ENCODE measurements around the gene IL21R. TPM values are rescaled to one million over a fixed set of nuclear protein-coding genes. Genes with fewer than 3 reads are reported as not detected.

Gene IL21R
- total and polyA plus RNA-seq, 9 of the 15 experiments (the other 6 are each of a cell fraction or from before 2014, with no cell fraction given) = 0.04 to 0.34 (median 0.18) TPM; not detected in 1

DNA sequence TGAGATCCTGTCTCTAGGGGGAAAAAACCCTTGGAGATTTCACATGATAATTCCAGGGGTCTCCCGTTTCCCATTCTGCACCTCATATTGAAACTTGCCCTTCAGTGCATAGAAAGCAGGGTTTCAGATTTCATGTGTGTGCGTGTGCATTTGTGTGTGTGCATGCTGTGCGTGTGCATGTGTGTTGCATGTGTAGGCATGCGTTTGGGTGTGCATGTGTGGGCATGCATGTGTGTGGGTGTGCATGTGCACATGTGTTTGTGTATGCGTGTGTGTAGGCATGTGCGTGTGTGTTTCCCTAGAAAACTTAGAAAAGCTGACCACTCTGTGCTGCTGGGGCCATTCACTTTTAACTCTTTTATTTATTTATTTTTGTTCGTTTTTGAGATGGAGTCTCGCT, 40.0 kb downstream of the IL21R start (continued):
- TF ChIP-seq, protein P1, sequence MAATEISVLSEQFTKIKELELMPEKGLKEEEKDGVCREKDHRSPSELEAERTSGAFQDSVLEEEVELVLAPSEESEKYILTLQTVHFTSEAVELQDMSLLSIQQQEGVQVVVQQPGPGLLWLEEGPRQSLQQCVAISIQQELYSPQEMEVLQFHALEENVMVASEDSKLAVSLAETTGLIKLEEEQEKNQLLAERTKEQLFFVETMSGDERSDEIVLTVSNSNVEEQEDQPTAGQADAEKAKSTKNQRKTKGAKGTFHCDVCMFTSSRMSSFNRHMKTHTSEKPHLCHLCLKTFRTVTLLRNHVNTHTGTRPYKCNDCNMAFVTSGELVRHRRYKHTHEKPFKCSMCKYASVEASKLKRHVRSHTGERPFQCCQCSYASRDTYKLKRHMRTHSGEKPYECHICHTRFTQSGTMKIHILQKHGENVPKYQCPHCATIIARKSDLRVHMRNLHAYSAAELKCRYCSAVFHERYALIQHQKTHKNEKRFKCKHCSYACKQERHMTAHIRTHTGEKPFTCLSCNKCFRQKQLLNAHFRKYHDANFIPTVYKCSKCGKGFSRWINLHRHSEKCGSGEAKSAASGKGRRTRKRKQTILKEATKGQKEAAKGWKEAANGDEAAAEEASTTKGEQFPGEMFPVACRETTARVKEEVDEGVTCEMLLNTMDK (IDR thresholded peaks at IDR 0.05; ENCODE audit: borderline replicate concordance, insufficient read depth, low read depth, low read length, poor library complexity, severe bottlenecking) = no peak
- TF ChIP-seq ETV6 (IDR thresholded peaks at IDR 0.05; ENCODE audit: borderline replicate concordance in 1 of 2, low read depth in 2 of 2, low read length in 1 of 2) = no peak
- TF ChIP-seq ETV6 (CRISPR knock-in tag; IDR thresholded peaks at IDR 0.05; ENCODE audit: borderline replicate concordance) = no peak
- no peak for TF ChIP-seq NR2C2 (CRISPR knock-in tag; IDR thresholded peaks at IDR 0.05)
- no peak for TF ChIP-seq NR2C2 (tag; IDR thresholded peaks at IDR 0.05)

- H3K4me2 ChIP-seq (ENCODE audit: insufficient read depth, low read length) = no peak overlapping the region
- ChIA-PET CTCF (ENCODE audit: low intra/inter-chr PET ratio) (no interaction called here), POLR2A (interaction anchor here (0.6 to 1.3 kb wide), 2 partner anchors 13 to 771 kb away, joined by 4 read pairs; no protein-coding TSS in a partner anchor)
- H3K27ac ChIP-seq (ENCODE audit: extremely low read depth, low read depth, low read length) = no peak overlapping the region
- H3K36me3 ChIP-seq (ENCODE audit: control insufficient read depth, insufficient read depth, low read length) = no peaks in the 10 kb centered on the region
- peaks cover 0 to 11% of the 10 kb centered on the region in 2 experiments; a peak in 4 of 5 replicates for H3K27me3 ChIP-seq (ENCODE audit: control insufficient read depth in 2 of 2, insufficient read depth in 2 of 2, low read length in 2 of 2)
- H3K9ac ChIP-seq (ENCODE audit: insufficient read depth in 1 of 2, low read depth in 2 of 2, low read length in 2 of 2) = no peak overlapping the region
- H2AFZ ChIP-seq (ENCODE audit: low read depth, low read length) = no peak overlapping the region
- in situ Hi-C loops (cut with MboI) (no loop called here), intact Hi-C loops (cut with micrococcal nuclease) (no loop called here)
- no peaks in the 10 kb centered on the region for H3K9me1 ChIP-seq (ENCODE audit: control insufficient read depth, insufficient read depth, low read length)
- no peak overlapping the region for H3K4me3 ChIP-seq
- BruUV-seq (replicated peaks) = no TSS peak
- FAIRE-seq = no peak
- TF ChIP-seq SUPT5H (IDR thresholded peaks at IDR 0.05) = no peak
- TF ChIP-seq, protein P2, sequence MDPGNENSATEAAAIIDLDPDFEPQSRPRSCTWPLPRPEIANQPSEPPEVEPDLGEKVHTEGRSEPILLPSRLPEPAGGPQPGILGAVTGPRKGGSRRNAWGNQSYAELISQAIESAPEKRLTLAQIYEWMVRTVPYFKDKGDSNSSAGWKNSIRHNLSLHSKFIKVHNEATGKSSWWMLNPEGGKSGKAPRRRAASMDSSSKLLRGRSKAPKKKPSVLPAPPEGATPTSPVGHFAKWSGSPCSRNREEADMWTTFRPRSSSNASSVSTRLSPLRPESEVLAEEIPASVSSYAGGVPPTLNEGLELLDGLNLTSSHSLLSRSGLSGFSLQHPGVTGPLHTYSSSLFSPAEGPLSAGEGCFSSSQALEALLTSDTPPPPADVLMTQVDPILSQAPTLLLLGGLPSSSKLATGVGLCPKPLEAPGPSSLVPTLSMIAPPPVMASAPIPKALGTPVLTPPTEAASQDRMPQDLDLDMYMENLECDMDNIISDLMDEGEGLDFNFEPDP (CRISPR knock-in tag; IDR thresholded peaks at IDR 0.05) = no peak
- no peak for TF ChIP-seq ZNF324 (CRISPR knock-in tag; IDR thresholded peaks at IDR 0.05)
- no peak for TF ChIP-seq BACH1 (tag; IDR thresholded peaks at IDR 0.05)
- no peak for TF ChIP-seq MCM7 (IDR thresholded peaks at IDR 0.05)
- TF ChIP-seq ZNF551 (CRISPR knock-in tag; IDR thresholded peaks at IDR 0.05) = no peak
- TF ChIP-seq CHD2 (IDR thresholded peaks at IDR 0.05; ENCODE audit: low read depth, low read length) = no peak
- TF ChIP-seq POLR2AphosphoS2 (IDR thresholded peaks at IDR 0.05; ENCODE audit: low read length) = no peak
- no peak for TF ChIP-seq TCF7L2 (IDR thresholded peaks at IDR 0.05; ENCODE audit: low read depth, low read length)
- H3K9me3 ChIP-seq (replicated peaks; ENCODE audit: control insufficient read depth, insufficient read depth, low read depth, low read length) = peaks cover 4% of the 10 kb centered on the region; the same call in 1 of the 2 replicates
- H4K20me1 ChIP-seq (replicated peaks; ENCODE audit: control insufficient read depth, insufficient read depth, low read length) = no peaks in the 10 kb centered on the region
- no peaks in the 10 kb centered on the region for H3K79me2 ChIP-seq (ENCODE audit: control insufficient read depth, insufficient read depth, low read length)
- 0% methylated on average over 2 of the region's 2 CpGs for WGBS (ENCODE audit: insufficient coverage, low coverage, missing lambda C conversion rate)
- no peak for ATAC-seq
- no peak for DNase-seq (ENCODE audit: extremely low read depth in 1 of 4, low spot score in 3 of 4)
- H3K4me1 ChIP-seq (replicated peaks in 1 of 2; ENCODE audit: control insufficient read depth in 2 of 2, insufficient read depth in 2 of 2, low read length in 2 of 2) = peaks cover 0 to 7% of the 10 kb centered on the region in 2 experiments; a peak in 1 of 5 replicates
Observed at GRCh38 chr16:27444015-27444414, 42.0 kb downstream of the IL21R start.
